MM.1S (cell line): ENCODE data around the gene PRKCZ.
"Not testable (repeated sequence)": the region's sequence is repeated elsewhere in the genome, so short reads cannot be mapped to it uniquely, and the experiment has no call there.

ENCODE experiments used
- DNase-seq: peaks from one replicate; pipeline ENCODE4 v3.0.0-alpha.2; 2015
- H2AFZ ChIP-seq: fragments of 300-600 bp; sonication (generic); 2 replicates; pipeline ENCODE4 v1.6.0; 2016; ENCODE audit warnings: antibody characterized with exemption, low read length
- H3F3A ChIP-seq: fragments of 300-600 bp; sonication (generic); 2 replicates; pipeline ENCODE4 v1.6.1; 2016; ENCODE audit warnings: mild to moderate bottlenecking, antibody characterized with exemption, low read length, moderate library complexity, mixed read lengths; ENCODE audit not compliant: insufficient read depth
- H3K27ac ChIP-seq: fragments of 300-600 bp; sonication (generic); 2 replicates; pipeline ENCODE4 v1.5.1; 2016; ENCODE audit warnings: mild to moderate bottlenecking, low read length
- H3K27me3 ChIP-seq: fragments of 300-600 bp; sonication (generic); replicated peaks from 2 replicates; pipeline ENCODE4 v1.6.0; 2016; ENCODE audit warnings: low read length; ENCODE audit not compliant: insufficient read depth
- H3K36me3 ChIP-seq: fragments of 300-600 bp; sonication (generic); replicated peaks from 2 replicates; pipeline ENCODE4 v1.6.1; 2016; ENCODE audit warnings: mild to moderate bottlenecking, low read length, mixed read lengths; ENCODE audit not compliant: insufficient read depth
- H3K4me1 ChIP-seq: fragments of 300-600 bp; sonication (generic); 2 replicates; pipeline ENCODE4 v1.6.1; 2016; ENCODE audit warnings: low read length, mixed read lengths
- H3K4me2 ChIP-seq: fragments of 300-600 bp; sonication (generic); 2 replicates; pipeline ENCODE4 v1.6.0; 2016; ENCODE audit warnings: low read depth, low read length
- H3K4me3 ChIP-seq: fragments of 300-600 bp; sonication (generic); 2 replicates; pipeline ENCODE4 v1.5.1; 2016; ENCODE audit warnings: low read length, mixed read lengths
- H3K79me2 ChIP-seq: fragments of 300-600 bp; sonication (generic); 2 replicates; pipeline ENCODE4 v1.6.1; 2016; ENCODE audit warnings: mixed run types, low read length, mixed read lengths
- H3K9ac ChIP-seq: fragments of 300-600 bp; sonication (generic); 2 replicates; pipeline ENCODE4 v1.6.1; 2016; ENCODE audit warnings: low read length, mixed read lengths
- H3K9me2 ChIP-seq: fragments of 300-600 bp; sonication (generic); replicated peaks from 2 replicates; pipeline ENCODE4 v1.6.1; 2016; ENCODE audit warnings: mild to moderate bottlenecking, low read length, mixed read lengths; ENCODE audit not compliant: insufficient read depth
- H3K9me3 ChIP-seq: fragments of 300-600 bp; sonication (generic); replicated peaks from 2 replicates; pipeline ENCODE4 v1.6.1; 2016; ENCODE audit warnings: mild to moderate bottlenecking, low read length, mixed read lengths; ENCODE audit not compliant: insufficient read depth
- H4K20me1 ChIP-seq: fragments of 300-600 bp; sonication (generic); 2 replicates; pipeline ENCODE4 v1.6.1; 2016; ENCODE audit warnings: mild to moderate bottlenecking, low read length, moderate library complexity, mixed read lengths; ENCODE audit not compliant: insufficient read depth
- CTCF ChIP-seq: fragments of 300-600 bp; sonication (generic); IDR thresholded peaks from 2 replicates; pipeline ENCODE4 v1.5.1; 2016; ENCODE audit warnings: antibody characterized with exemption, low read length, mixed read lengths
- EZH2 ChIP-seq: fragments of 300-600 bp; sonication (generic); optimal IDR thresholded peaks from 2 replicates; pipeline ENCODE3; 2017; ENCODE audit warnings: low read depth, mild to moderate bottlenecking, antibody characterized with exemption, low read length, mixed read lengths
- EZH2phosphoT487 ChIP-seq: fragments of 300-600 bp; sonication (generic); IDR thresholded peaks from 2 replicates; pipeline ENCODE4 v1.6.1; 2018; ENCODE audit warnings: antibody characterized with exemption, low read length

The PRKCZ gene

GRCh38 chr1:2144501-2145090, 94.4 kb downstream of the PRKCZ start:
- peaks cover 77% of the 10 kb centered on the region for H3K27me3 ChIP-seq
- H3F3A ChIP-seq: no peaks in the 10 kb centered on the region
- no peaks in the 10 kb centered on the region for H3K9me2 ChIP-seq
- TF ChIP-seq EZH2 (no peak), EZH2phosphoT487 (no peak), CTCF (no peak)
- H3K9ac ChIP-seq: no peak overlapping the region
- no peak overlapping the region for H3K4me2 ChIP-seq
- H3K4me3 ChIP-seq: no peak overlapping the region
- no peak overlapping the region for H2AFZ ChIP-seq
- no peaks in the 10 kb centered on the region for H3K36me3 ChIP-seq
- no peaks in the 10 kb centered on the region for H3K4me1 ChIP-seq
- no peaks in the 10 kb centered on the region for H3K9me3 ChIP-seq
- no peaks in the 10 kb centered on the region for H3K79me2 ChIP-seq
- DNase-seq: no peak
- no peak overlapping the region for H3K27ac ChIP-seq
- H4K20me1 ChIP-seq: no peaks in the 10 kb centered on the region

- H3K9me2 ChIP-seq: no peaks in the 10 kb centered on the region
- no peaks in the 10 kb centered on the region for H3K36me3 ChIP-seq
- peaks cover 73% of the 10 kb centered on the region for H3K27me3 ChIP-seq
- H4K20me1 ChIP-seq: no peaks in the 10 kb centered on the region
- H3F3A ChIP-seq: no peaks in the 10 kb centered on the region
- no peaks in the 10 kb centered on the region for H3K4me1 ChIP-seq
- no peak overlapping the region for H2AFZ ChIP-seq
- H3K4me2 ChIP-seq: no peak overlapping the region
- no peaks in the 10 kb centered on the region for H3K9me3 ChIP-seq
- H3K79me2 ChIP-seq: no peaks in the 10 kb centered on the region
- H3K4me3 ChIP-seq: no peak overlapping the region
- H3K9ac ChIP-seq: no peak overlapping the region
- H3K27ac ChIP-seq: no peak overlapping the region
- TF ChIP-seq EZH2phosphoT487 (no peak), EZH2 (no peak), CTCF (no peak)
- no peak for DNase-seq
These were observed 96.0 kb downstream of the PRKCZ start for GRCh38 chr1:2145946-2146835.

GRCh38 chr1:2146836-2147517, 96.8 kb downstream of the PRKCZ start:
- no peaks in the 10 kb centered on the region for H4K20me1 ChIP-seq
- H3K36me3 ChIP-seq: no peaks in the 10 kb centered on the region
- H3K9me3 ChIP-seq: no peaks in the 10 kb centered on the region
- H3F3A ChIP-seq: no peaks in the 10 kb centered on the region
- no peak for TF ChIP-seq CTCF
- TF ChIP-seq EZH2phosphoT487: no peak
- no peak for TF ChIP-seq EZH2
- no peaks in the 10 kb centered on the region for H3K9me2 ChIP-seq
- H3K79me2 ChIP-seq: no peaks in the 10 kb centered on the region
- no peak overlapping the region for H3K27ac ChIP-seq
- peaks cover 75% of the 10 kb centered on the region for H3K27me3 ChIP-seq
- no peaks in the 10 kb centered on the region for H3K4me1 ChIP-seq
- DNase-seq: no peak
- no peak overlapping the region for H3K4me2 ChIP-seq
- no peak overlapping the region for H2AFZ ChIP-seq
- no peak overlapping the region for H3K9ac ChIP-seq
- no peak overlapping the region for H3K4me3 ChIP-seq

- not testable (repeated sequence) for H3K4me2 ChIP-seq, H3F3A ChIP-seq, DNase-seq, H3K79me2 ChIP-seq, H3K27ac ChIP-seq, H3K9me3 ChIP-seq, H3K36me3 ChIP-seq, H3K4me3 ChIP-seq, H3K9me2 ChIP-seq, H2AFZ ChIP-seq, H4K20me1 ChIP-seq, H3K9ac ChIP-seq, H3K4me1 ChIP-seq
- peaks cover 76% of the 10 kb centered on the region for H3K27me3 ChIP-seq
These were observed 97.7 kb downstream of the PRKCZ start for GRCh38 chr1:2147869-2148268.
